Lower lobe of right lung (tissue), 2 donors: ENCODE data around the gene GINS1. TPM values are rescaled to one million over a fixed set of nuclear protein-coding genes. Genes with fewer than 3 reads are reported as not detected.

Experiments
- ATAC-seq, 2 donors: fragments of 200-7000 bp; cut with Tn5 transposase; one replicate each; pipeline ENCODE4 v1.9.1; 2020 to 2022; ENCODE audit warnings: mild to moderate bottlenecking in 2 of 2, moderate library complexity in 2 of 2
- DNase-seq: peaks from one replicate; pipeline ENCODE4 v3.0.0-alpha.2; 2020
- H3K27ac ChIP-seq: fragments of 200-600 bp; one replicate; pipeline ENCODE4 v1.8.0; 2022
- H3K27me3 ChIP-seq: fragments of 200-600 bp; one replicate; pipeline ENCODE4 v1.8.0; 2022; ENCODE audit warnings: low read depth
- H3K36me3 ChIP-seq: fragments of 200-600 bp; one replicate; pipeline ENCODE4 v1.8.0; 2022; ENCODE audit warnings: mild to moderate bottlenecking
- H3K4me1 ChIP-seq: fragments of 200-600 bp; one replicate; pipeline ENCODE4 v1.8.0; 2022
- H3K4me3 ChIP-seq: fragments of 200-600 bp; one replicate; pipeline ENCODE4 v1.8.0; 2022; ENCODE audit warnings: mild to moderate bottlenecking
- H3K9me3 ChIP-seq: fragments of 200-600 bp; one replicate; pipeline ENCODE4 v1.8.0; 2022
- intact Hi-C: fragments of 100-400 bp; cut with DNase I; formaldehyde crosslinking; loops from one replicate; pipeline ENCODE4 v1.11.0; 2022
- total RNA-seq: library from RNA; stranded (reverse); fragmentation: NEBNext Ultra II Directional; extraction: Animal tissue kit (Norgen Biotek cat#: 25700); gene quantifications from one replicate; pipeline ENCODE4 v1.2.1, GENCODE V29; 2021
- TF ChIP-seq, protein P1 (sequence below): fragments of 200-600 bp; IDR thresholded peaks from one replicate; pipeline ENCODE4 v1.8.0; 2022; ENCODE audit warnings: antibody characterized with exemption, mild to moderate bottlenecking
- donor health status: DM: no; HTN: yes; CAD: no; lungs with severe emphysema.

GINS1 gene
- total RNA-seq, 1 donor from 2014 or later = 0.92 TPM

DNA sequence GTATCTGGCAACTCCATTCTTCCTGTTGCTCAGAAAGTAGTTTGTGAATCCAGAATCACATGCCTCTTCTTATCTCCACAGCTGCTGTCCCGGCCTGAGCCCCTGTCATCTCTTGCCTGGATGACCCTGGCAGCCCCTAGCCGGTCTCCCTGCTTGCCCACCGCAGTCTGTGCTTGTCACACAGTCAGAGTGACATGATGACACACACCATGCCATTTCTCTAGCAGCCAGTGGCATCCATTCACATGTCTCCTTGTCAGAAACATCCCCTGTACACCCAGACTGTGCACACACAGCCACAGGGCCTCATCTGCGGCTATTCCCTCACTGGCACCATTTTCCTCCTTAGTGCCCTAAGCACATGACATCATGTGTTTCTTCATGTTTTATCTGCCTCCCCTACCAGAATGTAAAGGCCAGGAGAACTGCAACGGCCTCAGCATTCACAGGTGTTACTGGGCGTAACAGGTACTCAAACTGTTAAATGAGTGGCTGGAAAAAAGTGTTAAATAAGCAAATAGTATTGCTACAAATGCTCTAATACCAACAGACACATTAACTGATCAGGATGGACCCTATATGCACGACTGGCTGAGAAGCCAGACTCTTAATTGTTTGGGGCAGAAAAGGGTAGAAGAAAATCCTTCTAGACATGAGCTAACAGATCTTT lies 26.4 kb upstream of the GINS1 start:
- Histone ChIP-seq H3K4me3 (no peak overlapping the region), H3K36me3 (no peaks in the 10 kb centered on the region), H3K9me3 (no peaks in the 10 kb centered on the region), H3K4me1 (peaks cover 6% of the 10 kb centered on the region), H3K27ac (no peak overlapping the region), H3K27me3 (no peaks in the 10 kb centered on the region)
- ATAC-seq (no peak), DNase-seq (no peak)
- TF ChIP-seq, protein P1, sequence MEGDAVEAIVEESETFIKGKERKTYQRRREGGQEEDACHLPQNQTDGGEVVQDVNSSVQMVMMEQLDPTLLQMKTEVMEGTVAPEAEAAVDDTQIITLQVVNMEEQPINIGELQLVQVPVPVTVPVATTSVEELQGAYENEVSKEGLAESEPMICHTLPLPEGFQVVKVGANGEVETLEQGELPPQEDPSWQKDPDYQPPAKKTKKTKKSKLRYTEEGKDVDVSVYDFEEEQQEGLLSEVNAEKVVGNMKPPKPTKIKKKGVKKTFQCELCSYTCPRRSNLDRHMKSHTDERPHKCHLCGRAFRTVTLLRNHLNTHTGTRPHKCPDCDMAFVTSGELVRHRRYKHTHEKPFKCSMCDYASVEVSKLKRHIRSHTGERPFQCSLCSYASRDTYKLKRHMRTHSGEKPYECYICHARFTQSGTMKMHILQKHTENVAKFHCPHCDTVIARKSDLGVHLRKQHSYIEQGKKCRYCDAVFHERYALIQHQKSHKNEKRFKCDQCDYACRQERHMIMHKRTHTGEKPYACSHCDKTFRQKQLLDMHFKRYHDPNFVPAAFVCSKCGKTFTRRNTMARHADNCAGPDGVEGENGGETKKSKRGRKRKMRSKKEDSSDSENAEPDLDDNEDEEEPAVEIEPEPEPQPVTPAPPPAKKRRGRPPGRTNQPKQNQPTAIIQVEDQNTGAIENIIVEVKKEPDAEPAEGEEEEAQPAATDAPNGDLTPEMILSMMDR = no peak
- intact Hi-C loops = no loop called here

DNA sequence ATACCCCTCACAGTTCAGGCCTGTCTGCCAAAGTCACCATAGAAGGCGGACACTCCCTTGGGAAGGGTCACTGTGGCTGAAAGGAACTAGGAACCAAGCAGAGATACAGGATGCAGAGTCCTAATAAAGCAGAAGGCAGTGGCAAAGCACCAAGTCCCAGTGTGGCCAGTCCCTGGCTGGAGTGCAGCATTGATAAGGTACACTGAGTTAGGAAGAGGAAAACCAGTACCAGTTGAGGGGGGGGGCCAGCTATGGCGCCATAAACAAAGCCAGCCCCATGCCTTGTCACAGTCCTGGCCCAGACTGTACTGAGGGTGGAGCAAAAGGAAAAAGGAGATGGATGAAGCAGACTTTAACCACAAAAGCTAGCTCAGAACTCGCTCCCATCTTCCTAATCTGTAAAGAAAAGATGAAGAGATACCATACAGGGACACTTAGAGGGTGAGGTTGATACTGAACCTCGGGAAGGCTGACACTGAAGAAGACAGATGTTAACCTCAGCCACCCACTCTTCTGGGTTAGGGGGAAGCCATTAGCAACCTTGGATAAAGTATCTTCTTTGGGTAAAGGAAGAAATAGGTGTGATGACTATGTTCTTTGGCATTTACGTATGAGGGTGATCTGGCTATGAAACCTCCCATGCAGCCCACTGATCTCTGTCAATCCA lies 24.6 kb upstream of the GINS1 start:
- intact Hi-C loops = no loop called here
- no peak overlapping the region for H3K27ac ChIP-seq
- DNase-seq = no peak
- peaks cover 6% of the 10 kb centered on the region for H3K4me1 ChIP-seq
- H3K36me3 ChIP-seq = no peaks in the 10 kb centered on the region
- H3K4me3 ChIP-seq = no peak overlapping the region
- ATAC-seq = no peak
- TF ChIP-seq, protein P1 = no peak
- H3K9me3 ChIP-seq = no peaks in the 10 kb centered on the region
- H3K27me3 ChIP-seq = no peaks in the 10 kb centered on the region

DNA sequence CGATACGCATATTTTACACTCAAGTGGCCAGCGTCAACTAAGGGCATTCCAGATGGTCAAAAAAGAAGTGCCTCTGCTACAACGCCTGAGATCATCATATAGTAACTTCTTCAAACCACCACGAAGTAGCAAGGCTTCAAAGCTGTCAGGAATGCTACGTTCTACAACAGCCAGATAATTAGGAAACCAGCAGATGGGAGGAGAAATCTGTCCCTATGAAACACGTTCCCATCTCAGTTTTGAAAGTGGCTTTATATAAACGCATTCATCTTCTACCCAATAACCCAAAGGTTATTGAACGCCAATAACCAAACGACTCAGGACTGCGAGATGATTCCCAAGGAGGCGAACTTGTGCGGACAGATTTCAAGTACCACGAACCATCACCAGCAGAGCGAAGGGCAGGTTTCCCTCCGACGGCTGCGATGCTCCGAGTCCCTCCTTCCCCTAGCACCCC lies 18.0 kb upstream of the GINS1 start:
- H3K36me3 ChIP-seq = no peaks in the 10 kb centered on the region
- intact Hi-C loops = no loop called here
- DNase-seq = no peak
- no peaks in the 10 kb centered on the region for H3K9me3 ChIP-seq
- peak in 1 of 2 donors; percentile 2 for ATAC-seq
- peaks cover 16% of the 10 kb centered on the region for H3K4me1 ChIP-seq
- no peaks in the 10 kb centered on the region for H3K27me3 ChIP-seq
- peak overlapping the region; percentile 87 for H3K4me3 ChIP-seq
- peak overlapping the region; percentile 90 for H3K27ac ChIP-seq
- TF ChIP-seq, protein P1 = no peak

DNA sequence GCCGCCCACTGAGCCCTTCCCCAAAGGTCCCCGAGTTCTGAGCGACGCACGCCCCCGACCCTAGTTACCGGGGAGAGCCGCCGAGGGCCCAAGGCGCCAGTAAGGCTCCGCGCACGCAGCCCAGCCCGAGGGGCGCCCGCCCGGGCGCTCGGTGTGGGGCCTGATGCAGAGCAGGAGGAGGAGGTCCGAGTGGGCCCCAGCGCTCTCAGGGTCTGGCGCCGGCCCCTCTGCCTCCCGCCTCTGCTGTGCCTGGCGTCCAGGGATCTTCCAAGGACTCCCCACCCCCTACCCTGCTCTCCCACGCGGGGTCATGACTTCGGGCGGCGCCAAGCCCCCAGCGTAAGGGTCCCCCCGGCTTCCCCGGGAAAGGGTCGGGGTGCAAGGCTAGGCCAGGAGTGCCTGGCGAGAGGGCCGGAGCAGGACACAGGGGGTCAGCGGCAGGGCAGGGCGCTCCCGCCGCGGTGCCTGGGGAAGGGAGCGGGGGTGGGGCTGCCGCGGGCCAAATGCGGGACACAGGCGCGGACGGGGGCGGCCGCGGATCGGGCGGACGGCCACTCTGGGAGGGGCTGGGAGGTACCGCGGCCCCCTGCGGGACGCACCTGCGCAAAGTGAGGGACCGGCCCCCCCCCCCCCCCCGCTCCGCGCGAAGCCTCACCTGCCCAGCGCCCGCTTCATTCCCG lies 17.5 kb upstream of the GINS1 start:
- no peaks in the 10 kb centered on the region for H3K27me3 ChIP-seq
- DNase-seq = peak; percentile 63
- peak overlapping the region; percentile 87 for H3K4me3 ChIP-seq
- no peaks in the 10 kb centered on the region for H3K36me3 ChIP-seq
- peaks cover 12% of the 10 kb centered on the region for H3K4me1 ChIP-seq
- TF ChIP-seq, protein P1 = no peak
- H3K9me3 ChIP-seq = no peaks in the 10 kb centered on the region
- H3K27ac ChIP-seq = peak overlapping the region; percentile 90
- peak; percentile 63 to 73 for ATAC-seq
- intact Hi-C loops = no loop called here

DNA sequence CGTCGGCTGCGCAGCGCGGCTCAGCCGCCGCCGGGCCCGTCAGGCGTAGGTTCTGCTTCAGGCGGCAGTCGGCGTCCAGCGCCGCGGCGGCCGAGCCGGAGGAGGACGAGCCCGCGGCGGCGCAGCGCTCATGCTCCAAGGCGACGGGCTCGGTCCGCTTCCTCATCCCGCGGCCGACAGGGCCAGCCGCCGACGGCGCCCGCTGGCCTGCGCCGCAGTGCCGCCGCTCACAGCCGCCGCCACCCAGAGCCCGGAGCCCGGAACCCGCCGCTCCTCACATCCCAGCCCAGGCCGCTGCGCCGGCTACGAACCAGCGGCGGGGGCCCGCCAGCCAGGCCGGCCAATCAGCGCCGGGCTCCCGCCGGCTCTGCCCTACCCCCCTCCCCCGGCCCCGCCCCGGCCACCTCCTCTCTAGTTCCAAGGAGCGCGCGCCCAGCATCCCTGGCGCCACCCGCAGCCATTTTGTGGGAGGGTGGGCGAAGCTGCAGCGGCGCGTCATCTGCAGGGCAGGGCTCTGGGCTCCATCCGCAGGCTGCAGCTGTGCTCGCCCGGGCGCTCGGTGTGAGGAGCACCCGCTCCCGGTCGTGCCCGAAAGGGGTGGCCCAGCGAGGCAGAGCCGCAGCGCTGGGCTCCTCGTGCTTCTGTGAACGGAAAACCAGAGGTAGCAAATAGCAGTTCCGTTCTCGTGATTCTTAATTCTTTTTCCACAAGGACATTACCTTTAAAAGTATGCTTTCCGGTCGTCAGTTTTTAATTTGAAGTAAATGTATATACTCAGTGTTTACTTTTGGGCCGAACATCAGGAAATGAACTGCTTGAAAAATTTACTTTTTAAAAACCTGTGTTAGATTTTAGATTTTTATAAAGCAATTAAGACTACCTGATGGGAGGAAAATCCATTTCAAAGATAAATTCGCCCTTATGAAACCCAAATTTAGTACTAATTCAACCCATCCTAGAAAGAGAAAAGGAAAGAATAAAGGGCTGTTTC lies 16.6 kb upstream of the GINS1 start, which contains the start of gene ABHD12:
TSS of gene ABHD12 (minus strand) at position 298 of the 991 bp plus-strand sequence. CDS start at position 166, 132 bp downstream.
- TF ChIP-seq, protein P1 = no peak
- ATAC-seq = peak; percentile 98 to 99
- H3K27me3 ChIP-seq = no peaks in the 10 kb centered on the region
- peak within 1 kb of the TSS; percentile 90 for H3K27ac ChIP-seq
- H3K36me3 ChIP-seq = no peaks in the 10 kb centered on the region
- peak within 1 kb of the TSS; percentile 87 for H3K4me3 ChIP-seq
- peak; percentile 98 for DNase-seq
- peaks cover 12% of the 10 kb centered on the region for H3K4me1 ChIP-seq
- no peaks in the 10 kb centered on the region for H3K9me3 ChIP-seq
- intact Hi-C loops = no loop called here
